ENCODE data around the gene IQGAP3. TPM values are rescaled to one million over a fixed set of nuclear protein-coding genes. Genes with fewer than 3 reads are reported as not detected.
A peak's percentile ranks its signal among the peaks of the same experiment; 100 is the strongest.

IQGAP3 gene
- total and polyA plus RNA-seq, 11 donors = 0.09 to 5.1 (median 0.25) TPM

- peaks cover 0 to 93% (median 85%) of the 10 kb centered on the region in 9 donors for H3K36me3 ChIP-seq
- H3K27me3 ChIP-seq = no peaks in the 10 kb centered on the region
- intact Hi-C loops (cut with DNase I) = loop anchor here in 2 of 10 donors (2.0 to 10.0 kb wide), 2 partner anchors 19 to 125 kb away; partner anchors contain the start of gene GPATCH4 (in 1 of the 2)
- ATAC-seq (peak in 1 of 4 donors; percentile 1), DNase-seq (peak in 1 of 5 donors; percentile 16)
- H3K4me1 ChIP-seq = peaks cover 7 to 99% (median 82%) of the 10 kb centered on the region in 12 donors
- peak overlapping the region in 10 of 12 donors; percentile 18 to 89 (median 61) for H3K27ac ChIP-seq
- no peak for TF ChIP-seq POLR2A (IDR thresholded peaks at IDR 0.05)
- TF ChIP-seq, protein P1, sequence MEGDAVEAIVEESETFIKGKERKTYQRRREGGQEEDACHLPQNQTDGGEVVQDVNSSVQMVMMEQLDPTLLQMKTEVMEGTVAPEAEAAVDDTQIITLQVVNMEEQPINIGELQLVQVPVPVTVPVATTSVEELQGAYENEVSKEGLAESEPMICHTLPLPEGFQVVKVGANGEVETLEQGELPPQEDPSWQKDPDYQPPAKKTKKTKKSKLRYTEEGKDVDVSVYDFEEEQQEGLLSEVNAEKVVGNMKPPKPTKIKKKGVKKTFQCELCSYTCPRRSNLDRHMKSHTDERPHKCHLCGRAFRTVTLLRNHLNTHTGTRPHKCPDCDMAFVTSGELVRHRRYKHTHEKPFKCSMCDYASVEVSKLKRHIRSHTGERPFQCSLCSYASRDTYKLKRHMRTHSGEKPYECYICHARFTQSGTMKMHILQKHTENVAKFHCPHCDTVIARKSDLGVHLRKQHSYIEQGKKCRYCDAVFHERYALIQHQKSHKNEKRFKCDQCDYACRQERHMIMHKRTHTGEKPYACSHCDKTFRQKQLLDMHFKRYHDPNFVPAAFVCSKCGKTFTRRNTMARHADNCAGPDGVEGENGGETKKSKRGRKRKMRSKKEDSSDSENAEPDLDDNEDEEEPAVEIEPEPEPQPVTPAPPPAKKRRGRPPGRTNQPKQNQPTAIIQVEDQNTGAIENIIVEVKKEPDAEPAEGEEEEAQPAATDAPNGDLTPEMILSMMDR (IDR thresholded peaks at IDR 0.05) = peak in 2 of 12 donors; percentile 23
- no peak overlapping the region for H3K4me3 ChIP-seq
- H3K9me3 ChIP-seq = no peaks in the 10 kb centered on the region
- 33 to 37% (median 35%) methylated on average over 2 to 4 of the region's 4 CpGs for WGBS, 4 donors
Measured at GRCh38 chr1:156480016-156480370, 92.4 kb downstream of the IQGAP3 start.

DNA sequence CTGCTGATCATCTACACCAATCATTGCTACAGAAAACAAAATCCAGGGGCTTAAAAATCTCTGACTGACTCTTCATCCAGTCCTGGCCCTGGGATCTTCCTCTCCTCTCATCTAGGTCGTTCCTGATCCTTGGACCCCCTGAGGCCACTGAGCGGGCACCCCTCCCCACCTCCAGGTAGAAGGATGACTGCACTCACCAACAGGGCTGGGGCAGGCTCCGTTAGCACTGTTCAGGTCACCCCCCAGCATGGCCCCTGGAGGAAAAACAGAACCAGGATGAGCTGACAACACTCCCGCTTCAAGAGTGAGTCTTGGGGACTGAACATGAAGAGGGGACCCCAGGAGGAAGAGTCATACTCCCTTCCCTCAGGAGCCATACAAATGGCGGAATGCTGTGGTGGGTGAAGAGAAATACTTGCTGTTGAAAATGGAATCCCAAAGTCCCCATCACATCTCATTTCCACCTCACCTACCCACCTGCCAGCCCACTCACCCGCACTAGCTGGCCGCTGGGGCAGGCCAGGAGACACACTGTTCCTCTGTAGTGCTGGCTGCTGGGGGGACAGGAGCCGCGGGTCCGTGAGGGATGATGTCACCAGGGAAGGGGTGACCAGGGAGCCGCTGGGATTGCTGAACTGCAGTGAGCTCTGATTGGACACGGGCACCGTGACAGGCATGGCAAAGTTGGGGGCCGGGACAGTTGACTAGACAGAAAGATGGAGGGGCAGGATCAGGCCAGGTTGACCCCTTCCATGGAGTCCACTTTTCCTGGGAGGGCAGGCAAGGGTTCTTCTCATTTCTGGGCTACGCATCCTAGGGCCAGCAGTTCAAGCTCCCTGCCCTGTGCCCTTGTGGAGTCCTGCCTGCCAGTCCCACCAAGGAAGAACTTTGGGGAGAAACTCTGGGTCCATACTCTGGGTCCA lies 93.0 kb downstream of the IQGAP3 start:
- peaks cover 0 to 99% (median 91%) of the 10 kb centered on the region in 9 donors for H3K36me3 ChIP-seq
- DNase-seq (peak in 3 of 5 donors; percentile 15 to 33 (median 29)), ATAC-seq (no peak)
- H3K27ac ChIP-seq = peak overlapping the region in 10 of 12 donors; percentile 11 to 89 (median 82)
- WGBS, 4 donors = 74 to 83% (median 81%) methylated on average over 13 to 15 of the region's 15 CpGs
- intact Hi-C loops (cut with DNase I) = loop anchor here in 2 of 10 donors (2.0 to 10.0 kb wide), 2 partner anchors 19 to 125 kb away; partner anchors contain the start of gene GPATCH4 (in 1 of the 2)
- no peaks in the 10 kb centered on the region for H3K27me3 ChIP-seq
- H3K4me1 ChIP-seq = peaks cover 7 to 95% (median 76%) of the 10 kb centered on the region in 12 donors
- no peak for TF ChIP-seq POLR2A (IDR thresholded peaks at IDR 0.05)
- TF ChIP-seq, protein P1 (IDR thresholded peaks at IDR 0.05) = no peak
- H3K4me3 ChIP-seq = no peak overlapping the region
- H3K9me3 ChIP-seq = no peaks in the 10 kb centered on the region

DNA sequence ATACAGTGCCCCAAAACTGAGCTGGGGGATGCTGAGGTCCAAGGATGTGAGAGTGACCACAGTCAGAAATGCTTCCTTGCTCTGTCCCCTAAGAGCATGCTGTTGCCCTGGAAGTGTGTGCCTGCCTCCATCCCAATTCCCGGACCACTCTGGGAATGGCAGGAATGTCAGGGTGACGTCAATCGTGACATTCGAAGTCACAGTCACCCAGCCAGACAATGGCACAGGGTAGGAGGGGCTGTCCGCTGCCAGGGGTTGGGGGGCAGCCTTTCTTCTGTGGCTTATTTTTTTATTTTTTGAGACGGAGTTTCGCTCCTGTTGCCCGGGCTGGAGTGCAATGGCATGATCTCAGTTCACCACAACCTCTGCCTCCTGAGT lies 94.1 kb downstream of the IQGAP3 start:
- Histone ChIP-seq H3K36me3 (peaks cover 0 to 100% (median 100%) of the 10 kb centered on the region in 9 donors), H3K27me3 (no peaks in the 10 kb centered on the region), H3K4me1 (peaks cover 7 to 90% (median 67%) of the 10 kb centered on the region in 12 donors), H3K27ac (peak overlapping the region in 11 of 12 donors; percentile 54 to 89 (median 82)), H3K9me3 (no peaks in the 10 kb centered on the region), H3K4me3 (no peak overlapping the region)
- intact Hi-C loops (cut with DNase I) = no loop called here
- peak in 2 of 4 donors; percentile 40 to 55 for ATAC-seq
- peak in 2 of 5 donors; percentile 25 to 83 for DNase-seq
- TF ChIP-seq, protein P1 (IDR thresholded peaks at IDR 0.05) = no peak
- peak in 1 of 2 donors; percentile 13 for TF ChIP-seq POLR2A (IDR thresholded peaks at IDR 0.05)
- 68 to 77% (median 72%) methylated on average over 8 of the region's 8 CpGs for WGBS, 4 donors
